Kidney (tissue), 14 donors: ENCODE results near the gene FZD2. TPM values are rescaled to one million over a fixed set of nuclear protein-coding genes. Genes with fewer than 3 reads are reported as not detected.
A peak's percentile ranks its signal among the peaks of the same experiment; 100 is the strongest.

Experiments used
- DNase-seq, 5 donors: peaks; one replicate each; pipeline ENCODE4 v3.0.0-alpha.2; 2013 to 2020
- FAIRE-seq: peaks from 2 replicates; lab custom pipeline; 2012; peaks lifted over from hg19 to GRCh38; lab: Jason Lieb, UNC
- H3K27ac ChIP-seq, 2 donors: one replicate each; pipeline ENCODE4 v1.7.0; 2013; ENCODE audit warnings: low read depth in 2 of 2, low read length in 2 of 2, inconsistent platforms in 1 of 2
- H3K27me3 ChIP-seq: one replicate; pipeline ENCODE4 v1.7.1; 2013; ENCODE audit warnings: low read length, inconsistent platforms; ENCODE audit not compliant: control insufficient read depth, insufficient read depth
- H3K36me3 ChIP-seq, 3 donors: one replicate each; pipeline versions ENCODE4 v1.7.0 to v1.7.1; 2013; ENCODE audit warnings: low read length in 3 of 3, control low read depth in 1 of 3, inconsistent platforms in 1 of 3; ENCODE audit not compliant: insufficient read depth in 3 of 3, control insufficient read depth in 2 of 3
- H3K4me1 ChIP-seq, 3 donors: one replicate each; pipeline versions ENCODE4 v1.7.0 to v1.7.1; 2013; ENCODE audit warnings: low read length in 3 of 3, inconsistent platforms in 1 of 3, low read depth in 1 of 3; ENCODE audit not compliant: control insufficient read depth in 2 of 3, insufficient read depth in 2 of 3
- H3K4me3 ChIP-seq, 3 donors: one replicate each; pipeline versions ENCODE4 v1.7.0 to v1.8.1; 2013; ENCODE audit warnings: low read length in 3 of 3, control low read depth in 1 of 3, inconsistent platforms in 1 of 3
- H3K9ac ChIP-seq, 3 donors: one replicate each; pipeline versions ENCODE4 v1.7.0 to v1.7.1; 2013; ENCODE audit warnings: low read length in 3 of 3, control low read depth in 1 of 3, inconsistent platforms in 1 of 3
- H3K9me3 ChIP-seq, 3 donors: one replicate each; pipeline versions ENCODE4 v1.7.0 to v1.7.1; 2013; ENCODE audit warnings: low read length in 3 of 3, control low read depth in 1 of 3, inconsistent platforms in 1 of 3; ENCODE audit not compliant: control insufficient read depth in 2 of 3, insufficient read depth in 1 of 3
- CTCF ChIP-seq: IDR thresholded peaks from 3 replicates; pipeline ENCODE4 v1.5.1; 2012; ENCODE audit warnings: mild to moderate bottlenecking, moderate library complexity, borderline replicate concordance; ENCODE audit not compliant: insufficient read depth; ENCODE audit errors: extremely low read depth
- intact Hi-C: fragments of 100-400 bp; cut with DNase I; formaldehyde crosslinking; loops from one replicate; pipeline ENCODE4 v1.11.1; 2022
- polyA plus RNA-seq: library from polyadenylated mRNA; stranded (reverse); fragments of 350-450 nt; fragmentation: Illumina TruSeq; extraction: RNeasy Lipid Tissue Mini Kit (QIAGEN cat#74804); gene quantifications from one replicate; pipeline ENCODE4 v1.2.3, GENCODE V29; 2014; ENCODE audit warnings: low read depth, low replicate concordance; ENCODE audit not compliant: insufficient read depth
- total RNA-seq: library from RNA; stranded (reverse); fragmentation: NEBNext Ultra II Directional; extraction: Animal tissue kit (Norgen Biotek cat#: 25700); gene quantifications from one replicate; pipeline ENCODE4 v1.2.1, GENCODE V29; 2021
- donor health status: control.
- donor health status: control.
- donor health status: control.
- donor health status: control.
- donor health status: control.
- donor health status: DM: yes; HTN: yes; CAD: no.
- donor health status: Normal renal cell carcinoma (clear cell type).

The FZD2 gene
- total and polyA plus RNA-seq, 2 donors from 2014 or later = 4.7 to 5.5 TPM

DNA sequence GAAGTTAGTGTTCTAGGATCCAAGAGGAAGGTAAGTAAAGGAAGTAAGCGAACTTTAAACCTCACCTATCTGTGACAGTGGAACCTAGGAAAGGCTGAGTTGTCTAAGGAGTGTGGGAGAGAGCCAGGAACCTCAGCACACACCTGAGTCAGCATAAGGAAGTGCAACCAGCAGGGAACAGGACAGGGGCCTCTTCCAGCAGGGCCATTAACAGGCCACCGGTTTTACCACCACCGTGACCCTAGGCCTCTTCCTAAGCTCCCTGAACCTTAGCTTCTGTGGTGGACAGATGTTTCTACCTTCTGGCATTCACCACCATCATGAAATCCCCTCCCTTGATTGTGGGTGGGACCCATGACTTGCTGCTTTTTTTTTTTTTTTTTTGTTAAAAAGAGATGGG lies 27.4 kb upstream of the FZD2 start:
- H3K4me3 ChIP-seq = no peak overlapping the region
- intact Hi-C loops = loop anchor here (5.0 kb wide), 1 partner anchor 97 kb away; no protein-coding TSS in a partner anchor
- H3K27me3 ChIP-seq = no peaks in the 10 kb centered on the region
- no peak for DNase-seq
- no peaks in the 10 kb centered on the region for H3K4me1 ChIP-seq
- H3K9ac ChIP-seq = no peak overlapping the region
- no peak overlapping the region for H3K27ac ChIP-seq
- H3K36me3 ChIP-seq = no peaks in the 10 kb centered on the region
- peaks cover 0 to 6% (median 3%) of the 10 kb centered on the region in 3 donors for H3K9me3 ChIP-seq
- no peak for TF ChIP-seq CTCF
- FAIRE-seq = no peak

GRCh38 chr17:44530896-44531418 lies 26.3 kb upstream of the FZD2 start:
- Histone ChIP-seq H3K27me3 (no peaks in the 10 kb centered on the region), H3K9ac (no peak overlapping the region), H3K4me3 (no peak overlapping the region), H3K4me1 (no peaks in the 10 kb centered on the region), H3K27ac (no peak overlapping the region), H3K36me3 (no peaks in the 10 kb centered on the region), H3K9me3 (peaks cover 0 to 6% (median 3%) of the 10 kb centered on the region in 3 donors)
- FAIRE-seq = no peak
- no peak for TF ChIP-seq CTCF
- intact Hi-C loops = loop anchor here (5.0 kb wide), 1 partner anchor 96 kb away; no protein-coding TSS in a partner anchor
- DNase-seq = no peak

GRCh38 chr17:44533533-44534246 lies 23.6 kb upstream of the FZD2 start:
- H3K9ac ChIP-seq = peak overlapping the region in 1 of 3 donors; percentile 22
- H3K27me3 ChIP-seq = no peaks in the 10 kb centered on the region
- H3K9me3 ChIP-seq = no peaks in the 10 kb centered on the region
- H3K4me1 ChIP-seq = peaks cover 0 to 4% (median 0%) of the 10 kb centered on the region in 3 donors
- no peak overlapping the region for H3K27ac ChIP-seq
- H3K4me3 ChIP-seq = no peak overlapping the region
- peak; percentile 97 for TF ChIP-seq CTCF
- intact Hi-C loops = loop anchor here (5.0 kb wide), 1 partner anchor 94 kb away; no protein-coding TSS in a partner anchor
- DNase-seq (peak; percentile 94 to 96 (median 95)), FAIRE-seq (no peak)
- no peaks in the 10 kb centered on the region for H3K36me3 ChIP-seq
